Astrocyte (in vitro differentiated cells and primary cell): Measurements from ENCODE around the gene OSM. TPM values are rescaled to one million over a fixed set of nuclear protein-coding genes. Genes with fewer than 3 reads are reported as not detected.

Experiments used
- DNase-seq: peaks from one replicate; pipeline ENCODE4 v3.0.0-alpha.2; 2010; ENCODE audit warnings: low read depth
- FAIRE-seq: peaks from 2 replicates; lab custom pipeline; 2011; peaks lifted over from hg19 to GRCh38; lab: Jason Lieb, UNC
- H2AFZ ChIP-seq: 2 replicates; pipeline ENCODE4 v1.6.0; 2012; ENCODE audit warnings: low read depth, low read length, inconsistent platforms
- H3K27ac ChIP-seq: 2 replicates; pipeline ENCODE4 v1.5.1; 2011; ENCODE audit warnings: low read depth, low read length, inconsistent platforms
- H3K27me3 ChIP-seq: 2 replicates; pipeline ENCODE4 v1.6.0; 2011; ENCODE audit warnings: low read length, inconsistent platforms; ENCODE audit not compliant: insufficient read depth
- H3K36me3 ChIP-seq: 2 replicates; pipeline ENCODE4 v1.5.1; 2011; ENCODE audit warnings: low read length, inconsistent platforms; ENCODE audit not compliant: insufficient read depth
- H3K4me1 ChIP-seq: 2 replicates; pipeline ENCODE4 v1.5.1; 2011; ENCODE audit warnings: low read length, inconsistent platforms; ENCODE audit not compliant: insufficient read depth
- H3K4me2 ChIP-seq: 2 replicates; pipeline ENCODE4 v1.6.0; 2012; ENCODE audit warnings: low read length, inconsistent platforms
- H3K4me3 ChIP-seq: 2 replicates; pipeline ENCODE4 v1.5.1; 2011; ENCODE audit warnings: low read depth, mild to moderate bottlenecking, low read length, inconsistent platforms; ENCODE audit not compliant: insufficient read depth
- H3K79me2 ChIP-seq: 2 replicates; pipeline ENCODE4 v1.6.0; 2012; ENCODE audit warnings: mild to moderate bottlenecking, low read length, inconsistent platforms; ENCODE audit not compliant: insufficient read depth
- H3K9ac ChIP-seq: 2 replicates; pipeline ENCODE4 v1.6.0; 2012; ENCODE audit warnings: mild to moderate bottlenecking, low read length, inconsistent platforms
- H3K9me3 ChIP-seq: 2 replicates; pipeline ENCODE4 v1.5.1; 2012; ENCODE audit warnings: low read depth, mild to moderate bottlenecking, low read length, inconsistent platforms; ENCODE audit not compliant: insufficient read depth
- H4K20me1 ChIP-seq: 2 replicates; pipeline ENCODE4 v1.6.0; 2012; ENCODE audit warnings: low read length, inconsistent platforms; ENCODE audit not compliant: insufficient read depth
- H3K27ac Mint-ChIP-seq: one replicate; pipeline ENCODE4 v1.8.0; 2021; ENCODE audit warnings: mild to moderate bottlenecking, mixed read lengths; ENCODE audit not compliant: unreplicated experiment
- H3K27me3 Mint-ChIP-seq: one replicate; pipeline ENCODE4 v1.8.0; 2021; ENCODE audit warnings: low read depth, mixed read lengths; ENCODE audit not compliant: unreplicated experiment
- H3K36me3 Mint-ChIP-seq: one replicate; pipeline ENCODE4 v1.8.0; 2021; ENCODE audit warnings: low read depth, mixed read lengths; ENCODE audit not compliant: unreplicated experiment
- H3K4me1 Mint-ChIP-seq: one replicate; pipeline ENCODE4 v1.8.0; 2021; ENCODE audit warnings: low read depth, mixed read lengths; ENCODE audit not compliant: unreplicated experiment
- H3K4me3 Mint-ChIP-seq: one replicate; pipeline ENCODE4 v1.8.0; 2021; ENCODE audit warnings: mild to moderate bottlenecking, moderate library complexity, mixed read lengths; ENCODE audit not compliant: unreplicated experiment
- H3K9me3 Mint-ChIP-seq: one replicate; pipeline ENCODE4 v1.8.0; 2021; ENCODE audit warnings: mild to moderate bottlenecking, mixed read lengths; ENCODE audit not compliant: unreplicated experiment
- EZH2 ChIP-seq: IDR thresholded peaks from 2 replicates; pipeline ENCODE4 v1.6.1; 2012; ENCODE audit warnings: mild to moderate bottlenecking, low read length, inconsistent platforms; ENCODE audit not compliant: insufficient read depth
- total RNA-seq: library from RNA; stranded (reverse); gene quantifications from 2 replicates; pipeline ENCODE4 v1.2.1, GENCODE V29; 2021
- TF ChIP-seq, protein P1 (sequence below): IDR thresholded peaks from 2 replicates; pipeline ENCODE4 v1.5.1; 2011; ENCODE audit warnings: low read depth, mild to moderate bottlenecking, inconsistent platforms, low read length, moderate library complexity; ENCODE audit not compliant: insufficient read depth

OSM gene
- total RNA-seq, 1 donor from 2014 or later = not detected

DNA sequence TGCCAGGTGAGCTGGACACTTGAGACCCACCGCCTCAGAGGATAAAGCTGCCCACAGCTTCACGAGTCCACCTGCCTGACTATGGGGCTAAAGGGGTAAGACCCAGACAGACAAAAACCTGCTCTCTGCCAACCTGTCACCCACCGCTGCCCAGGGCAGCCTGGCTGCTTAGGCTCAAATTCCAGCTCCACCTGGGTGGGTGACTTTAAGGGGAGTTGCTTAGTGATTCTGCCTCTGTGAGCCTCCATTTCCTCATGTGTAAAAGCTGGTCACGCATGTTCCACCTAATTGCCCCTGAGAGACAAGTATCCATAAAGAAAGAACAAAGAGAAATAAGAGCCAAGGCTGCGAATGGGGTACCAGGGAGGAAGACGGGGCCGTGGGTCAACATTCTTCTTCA is 26.4 kb upstream of the OSM start:
- no peaks in the 10 kb centered on the region for H3K9me3 Mint-ChIP-seq
- Histone ChIP-seq H3K27me3 (no peaks in the 10 kb centered on the region), H3K36me3 (peaks cover 23% of the 10 kb centered on the region), H2AFZ (no peak overlapping the region), H3K27ac (no peak overlapping the region), H3K4me1 (peaks cover 29% of the 10 kb centered on the region), H3K9me3 (no peaks in the 10 kb centered on the region), H3K79me2 (peaks cover 3% of the 10 kb centered on the region), H3K9ac (no peak overlapping the region), H3K4me2 (no peak overlapping the region), H4K20me1 (peaks cover 48% of the 10 kb centered on the region), H3K4me3 (no peak overlapping the region)
- no peak overlapping the region for H3K4me3 Mint-ChIP-seq
- no peak for TF ChIP-seq EZH2
- TF ChIP-seq, protein P1, sequence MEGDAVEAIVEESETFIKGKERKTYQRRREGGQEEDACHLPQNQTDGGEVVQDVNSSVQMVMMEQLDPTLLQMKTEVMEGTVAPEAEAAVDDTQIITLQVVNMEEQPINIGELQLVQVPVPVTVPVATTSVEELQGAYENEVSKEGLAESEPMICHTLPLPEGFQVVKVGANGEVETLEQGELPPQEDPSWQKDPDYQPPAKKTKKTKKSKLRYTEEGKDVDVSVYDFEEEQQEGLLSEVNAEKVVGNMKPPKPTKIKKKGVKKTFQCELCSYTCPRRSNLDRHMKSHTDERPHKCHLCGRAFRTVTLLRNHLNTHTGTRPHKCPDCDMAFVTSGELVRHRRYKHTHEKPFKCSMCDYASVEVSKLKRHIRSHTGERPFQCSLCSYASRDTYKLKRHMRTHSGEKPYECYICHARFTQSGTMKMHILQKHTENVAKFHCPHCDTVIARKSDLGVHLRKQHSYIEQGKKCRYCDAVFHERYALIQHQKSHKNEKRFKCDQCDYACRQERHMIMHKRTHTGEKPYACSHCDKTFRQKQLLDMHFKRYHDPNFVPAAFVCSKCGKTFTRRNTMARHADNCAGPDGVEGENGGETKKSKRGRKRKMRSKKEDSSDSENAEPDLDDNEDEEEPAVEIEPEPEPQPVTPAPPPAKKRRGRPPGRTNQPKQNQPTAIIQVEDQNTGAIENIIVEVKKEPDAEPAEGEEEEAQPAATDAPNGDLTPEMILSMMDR = no peak
- no peaks in the 10 kb centered on the region for H3K27me3 Mint-ChIP-seq
- no peak overlapping the region for H3K27ac Mint-ChIP-seq
- FAIRE-seq (no peak), DNase-seq (no peak)
- peaks cover 25% of the 10 kb centered on the region for H3K36me3 Mint-ChIP-seq
- H3K4me1 Mint-ChIP-seq = no peaks in the 10 kb centered on the region

DNA sequence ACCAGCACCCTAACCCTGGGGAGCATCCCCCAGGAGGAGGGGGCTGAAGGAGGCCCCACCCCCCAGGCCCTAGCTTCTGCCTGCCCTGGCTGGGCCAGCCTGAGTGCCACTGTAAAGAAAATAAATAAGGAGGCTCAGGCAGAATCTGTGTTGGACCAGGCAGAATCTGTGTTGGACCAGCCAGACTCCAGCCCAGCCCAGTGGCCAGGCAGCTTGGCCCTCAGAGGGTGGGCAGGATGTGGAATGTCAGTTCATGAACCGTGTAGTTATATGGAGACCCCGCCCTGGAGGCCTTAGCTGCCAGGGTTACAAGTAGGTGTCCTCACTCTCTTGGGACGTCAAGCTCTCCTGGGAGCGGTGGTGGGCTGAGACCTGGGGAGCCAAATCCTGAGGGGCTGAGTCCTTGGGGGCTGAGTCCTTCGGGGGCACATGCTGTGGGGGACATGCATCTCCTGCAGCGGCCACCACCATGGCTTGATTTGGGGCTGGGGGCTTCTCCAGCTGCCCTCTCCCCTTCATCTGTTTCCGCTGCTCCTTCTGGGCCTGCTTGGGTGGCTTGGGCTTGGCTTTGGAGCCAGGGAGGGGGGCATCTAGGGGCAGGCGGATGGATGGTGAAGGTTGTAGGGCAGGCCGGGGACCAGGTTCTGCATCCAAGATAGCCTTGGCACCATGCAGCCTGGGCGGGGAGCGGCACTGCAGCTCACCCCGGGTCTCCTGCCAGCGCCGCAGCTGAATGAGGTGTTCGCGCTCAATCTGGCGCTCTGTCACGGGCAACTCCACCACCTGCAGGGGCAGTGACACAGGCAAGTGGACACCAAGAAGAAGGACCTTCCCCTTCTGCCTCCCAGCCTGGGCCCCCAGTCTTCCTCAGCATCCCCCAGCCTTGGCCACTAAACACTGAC is 25.7 kb upstream of the OSM start:
- FAIRE-seq = no peak

More for the DNA sequence above, 25.7 kb upstream of the OSM start:
- H3K27me3 ChIP-seq = no peaks in the 10 kb centered on the region
- no peaks in the 10 kb centered on the region for H3K4me1 Mint-ChIP-seq
- no peak overlapping the region for H3K27ac Mint-ChIP-seq
- no peak overlapping the region for H3K9ac ChIP-seq
- H2AFZ ChIP-seq = no peak overlapping the region
- H4K20me1 ChIP-seq = peaks cover 41% of the 10 kb centered on the region
- no peak overlapping the region for H3K4me3 Mint-ChIP-seq
- H3K4me1 ChIP-seq = peaks cover 29% of the 10 kb centered on the region
- H3K4me2 ChIP-seq = no peak overlapping the region
- H3K36me3 ChIP-seq = peaks cover 23% of the 10 kb centered on the region
- TF ChIP-seq, protein P1 = no peak
- no peak for TF ChIP-seq EZH2
- no peaks in the 10 kb centered on the region for H3K9me3 ChIP-seq
- H3K27ac ChIP-seq = no peak overlapping the region
- H3K79me2 ChIP-seq = peaks cover 3% of the 10 kb centered on the region
- H3K36me3 Mint-ChIP-seq = peaks cover 26% of the 10 kb centered on the region
- no peak overlapping the region for H3K4me3 ChIP-seq
- no peaks in the 10 kb centered on the region for H3K9me3 Mint-ChIP-seq
- H3K27me3 Mint-ChIP-seq = no peaks in the 10 kb centered on the region
- DNase-seq = no peak
